HEK293 (cell line): ENCODE results near the gene NUDT22.

Experiments used
- CTCF ChIA-PET: fragments of 350-600 bp; formaldehyde crosslinking; extraction: SDS; loops from one replicate; lab custom pipeline; 2021; ENCODE audit warnings: antibody characterized with exemption; lab: Yijun Ruan, JAX
- POLR2A ChIA-PET: fragments of 300-600 bp; formaldehyde crosslinking; extraction: SDS; loops from one replicate; lab custom pipeline; 2020; ENCODE audit warnings: antibody characterized with exemption, inconsistent platforms; lab: Yijun Ruan, JAX
- H3K27ac ChIP-seq: fragments of 200-500 bp; sonication (Bioruptor generic); 2 replicates; pipeline ENCODE4 v1.5.1; 2014; ENCODE audit warnings: low read depth, low read length, control low read depth, inconsistent platforms; ENCODE audit errors: extremely low read depth
- H3K36me3 ChIP-seq, 2 experiments: fragments of 200-500 bp in 1 of 2; sonication (Bioruptor generic) in 1 of 2; 1 replicate in 1 of 2; 2 replicates in 1 of 2; pipeline ENCODE4 v1.5.1; 2014 to 2017; ENCODE audit warnings: inconsistent platforms in 2 of 2, low read length in 2 of 2; ENCODE audit not compliant: control insufficient read depth in 2 of 2, insufficient read depth in 1 of 2
- H3K4me1 ChIP-seq: fragments of 200-500 bp; sonication (Bioruptor generic); 2 replicates; pipeline ENCODE4 v1.5.1; 2014; ENCODE audit warnings: mild to moderate bottlenecking, low read length, inconsistent platforms; ENCODE audit not compliant: control insufficient read depth, insufficient read depth
- H3K4me3 ChIP-seq: 2 replicates; pipeline ENCODE4 v1.5.1; 2011; ENCODE audit warnings: low read depth, mild to moderate bottlenecking, control low read depth, low read length, moderate library complexity
- H3K9me3 ChIP-seq: fragments of 200-500 bp; sonication (Bioruptor generic); 2 replicates; pipeline ENCODE4 v1.5.1; 2014; ENCODE audit warnings: low read depth, low read length, inconsistent platforms; ENCODE audit not compliant: control insufficient read depth, insufficient read depth
- BCL6B ChIP-seq: fragments of 450-650 bp; formaldehyde crosslinking; IDR thresholded peaks from 2 replicates; pipeline ENCODE4 v1.5.1; 2017; ENCODE audit warnings: missing biosample characterization, missing genetic modification characterization
- HIC1 ChIP-seq: fragments of 450-650 bp; formaldehyde crosslinking; IDR thresholded peaks from 2 replicates; pipeline ENCODE4 v1.5.1; 2016; ENCODE audit warnings: missing biosample characterization, missing genetic modification characterization
- KLF10 ChIP-seq: fragments of 450-650 bp; IDR thresholded peaks from 2 replicates; pipeline ENCODE4 v1.5.1; 2018; ENCODE audit warnings: missing biosample characterization, mild to moderate bottlenecking, missing genetic modification characterization
- MZF1 ChIP-seq: fragments of 450-650 bp; formaldehyde crosslinking; IDR thresholded peaks from 2 replicates; pipeline ENCODE4 v1.5.1; 2017; ENCODE audit warnings: missing biosample characterization, missing genetic modification characterization, borderline replicate concordance
- PRDM1 ChIP-seq: fragments of 450-650 bp; formaldehyde crosslinking; IDR thresholded peaks from 2 replicates; pipeline ENCODE4; 2016; ENCODE audit warnings: missing biosample characterization, missing genetic modification characterization
- REST ChIP-seq: fragments of 450-650 bp; formaldehyde crosslinking; IDR thresholded peaks from 2 replicates; pipeline ENCODE4 v1.5.1; 2016; ENCODE audit warnings: missing biosample characterization, missing genetic modification characterization
- SP3 ChIP-seq: fragments of 450-650 bp; formaldehyde crosslinking; IDR thresholded peaks from 2 replicates; pipeline ENCODE4 v1.5.1; 2016; ENCODE audit warnings: missing biosample characterization, missing genetic modification characterization
- YY2 ChIP-seq: fragments of 450-650 bp; formaldehyde crosslinking; IDR thresholded peaks from 2 replicates; pipeline ENCODE4 v1.5.1; 2016; ENCODE audit warnings: missing biosample characterization, missing genetic modification characterization
- ZBTB26 ChIP-seq: fragments of 450-650 bp; formaldehyde crosslinking; optimal IDR thresholded peaks from 2 replicates; pipeline ENCODE3; 2016; ENCODE audit warnings: missing biosample characterization, mild to moderate bottlenecking, missing genetic modification characterization
- ZBTB7A ChIP-seq: fragments of 450-650 bp; formaldehyde crosslinking; IDR thresholded peaks from 2 replicates; pipeline ENCODE4 v1.5.1; 2016; ENCODE audit warnings: low read depth, missing biosample characterization, missing genetic modification characterization
- ZEB2 ChIP-seq: fragments of 450-650 bp; formaldehyde crosslinking; IDR thresholded peaks from 2 replicates; pipeline ENCODE4 v1.5.1; 2016; ENCODE audit warnings: missing biosample characterization, missing genetic modification characterization
- ZNF174 ChIP-seq: fragments of 450-650 bp; formaldehyde crosslinking; IDR thresholded peaks from 2 replicates; pipeline ENCODE4 v1.5.0; 2017; ENCODE audit warnings: missing biosample characterization, mild to moderate bottlenecking, missing genetic modification characterization
- ZNF248 ChIP-seq: fragments of 450-650 bp; formaldehyde crosslinking; IDR thresholded peaks from 2 replicates; pipeline ENCODE4 v1.5.1; 2017; ENCODE audit warnings: missing biosample characterization, missing genetic modification characterization
- ZNF292 ChIP-seq: fragments of 450-650 bp; formaldehyde crosslinking; IDR thresholded peaks from 2 replicates; pipeline ENCODE4 v1.5.1; 2016; ENCODE audit warnings: low read depth, missing biosample characterization, missing genetic modification characterization, borderline replicate concordance
- ZNF513 ChIP-seq: fragments of 450-650 bp; IDR thresholded peaks from 2 replicates; pipeline ENCODE4 v1.5.1; 2018; ENCODE audit warnings: missing biosample characterization, missing genetic modification characterization
- ZNF514 ChIP-seq: fragments of 450-650 bp; formaldehyde crosslinking; IDR thresholded peaks from 2 replicates; pipeline ENCODE4 v1.5.1; 2016; ENCODE audit warnings: missing biosample characterization, missing genetic modification characterization
- ZNF529 ChIP-seq: fragments of 450-650 bp; formaldehyde crosslinking; IDR thresholded peaks from 2 replicates; pipeline ENCODE4 v1.5.1; 2017; ENCODE audit warnings: missing genetic modification characterization, missing biosample characterization; ENCODE audit not compliant: insufficient replicate concordance
- ZNF776 ChIP-seq: fragments of 450-650 bp; formaldehyde crosslinking; IDR thresholded peaks from 2 replicates; pipeline ENCODE4 v1.5.0; 2017; ENCODE audit warnings: missing biosample characterization, missing genetic modification characterization, borderline replicate concordance
- ZXDB ChIP-seq: fragments of 450-650 bp; formaldehyde crosslinking; IDR thresholded peaks from 2 replicates; pipeline ENCODE4 v1.5.1; 2016; ENCODE audit warnings: missing biosample characterization, missing genetic modification characterization

NUDT22 gene

GRCh38 chr11:64240435-64241240 is 14.6 kb downstream of the NUDT22 start, which contains the start of gene FKBP2 (continued):
- no peak for TF ChIP-seq ZNF248 (tag by site-specific recombination)
- TF ChIP-seq ZNF776 (tag by site-specific recombination) = no peak
- TF ChIP-seq, all 188 proteins: peak for 29

GRCh38 chr11:64241241-64241490 is 15.1 kb downstream of the NUDT22 start:
- Histone ChIP-seq H3K4me1 (no peaks in the 10 kb centered on the region), H3K4me3 (peak overlapping the region; percentile 75), H3K27ac (peak overlapping the region; percentile 55), H3K36me3 (peaks cover 0 to 45% of the 10 kb centered on the region in 2 experiments; a peak in 1 of 3 replicates), H3K9me3 (no peaks in the 10 kb centered on the region)
- POLR2A ChIA-PET = interaction anchor here (0.7 to 7.2 kb wide), 19 partner anchors 9 to 537 kb away, joined by 3 to 96 read pairs (median 7); partner anchors contain the start of genes BAD, CATSPERZ, ESRRA and NUDT22
- no peak for TF ChIP-seq ZNF529 (tag by site-specific recombination)
- TF ChIP-seq ZBTB7A (tag by site-specific recombination) = no peak
- peak; percentile 56 for TF ChIP-seq ZBTB26
- peak; percentile 91 for TF ChIP-seq SP3 (tag by site-specific recombination)
- peak; percentile 21; the same call in 1 of the 2 replicates for TF ChIP-seq HIC1 (tag by site-specific recombination)
- TF ChIP-seq ZEB2 = peak; percentile 40; the same call in 1 of the 2 replicates
- TF ChIP-seq YY2 (tag by site-specific recombination) = no peak
- CTCF ChIA-PET = interaction anchor here (0.6 to 1.2 kb wide), 8 partner anchors 9 to 788 kb away, joined by 3 to 5 read pairs (median 4); no protein-coding TSS in a partner anchor

- POLR2A ChIA-PET = interaction anchor here (0.7 to 7.2 kb wide), 21 partner anchors 8 to 537 kb away, joined by 3 to 96 read pairs (median 6); partner anchors contain the start of genes BAD, CATSPERZ, ESRRA and NUDT22
- CTCF ChIA-PET = interaction anchor here (0.6 to 2.2 kb wide), 11 partner anchors 9 to 959 kb away, joined by 3 to 13 read pairs (median 4); no protein-coding TSS in a partner anchor
- Histone ChIP-seq H3K36me3 (peaks cover 0 to 43% of the 10 kb centered on the region in 2 experiments; a peak in 1 of 3 replicates), H3K4me3 (peak overlapping the region; percentile 75), H3K9me3 (no peaks in the 10 kb centered on the region), H3K27ac (peak overlapping the region; percentile 83; the same call in 1 of the 2 replicates), H3K4me1 (no peaks in the 10 kb centered on the region)
- TF ChIP-seq ZXDB (no peak; the same call in 1 of the 2 replicates), PRDM1 (tag by site-specific recombination) (no peak), KLF10 (tag by site-specific recombination) (no peak), REST (tag by site-specific recombination) (no peak), BCL6B (tag by site-specific recombination) (no peak), ZNF514 (tag by site-specific recombination) (no peak), MZF1 (tag by site-specific recombination) (no peak), ZNF513 (tag by site-specific recombination) (no peak), ZNF292 (tag by site-specific recombination) (no peak), ZNF174 (tag by site-specific recombination) (no peak)
Measured at GRCh38 chr11:64241491-64242374, 15.7 kb downstream of the NUDT22 start.
